SU-DHL-6 (cell line): ENCODE results near the gene MAP1B.

ENCODE experiments used
- CTCF ChIP-seq: fragments of 200-600 bp; sonication (generic); IDR thresholded peaks from one replicate; pipeline ENCODE4 v1.5.1; 2017; ENCODE audit warnings: antibody characterized with exemption, mild to moderate bottlenecking, low read length, moderate library complexity; ENCODE audit not compliant: insufficient read depth, poor library complexity, severe bottlenecking
- EZH2phosphoT487 ChIP-seq: fragments of 200-600 bp; sonication (generic), shearing (Covaris generic); conservative IDR thresholded peaks from 2 replicates; pipeline ENCODE4 v1.6.1; 2018; ENCODE audit warnings: mild to moderate bottlenecking, antibody characterized with exemption, low read length, moderate library complexity, mixed read lengths

DNA sequence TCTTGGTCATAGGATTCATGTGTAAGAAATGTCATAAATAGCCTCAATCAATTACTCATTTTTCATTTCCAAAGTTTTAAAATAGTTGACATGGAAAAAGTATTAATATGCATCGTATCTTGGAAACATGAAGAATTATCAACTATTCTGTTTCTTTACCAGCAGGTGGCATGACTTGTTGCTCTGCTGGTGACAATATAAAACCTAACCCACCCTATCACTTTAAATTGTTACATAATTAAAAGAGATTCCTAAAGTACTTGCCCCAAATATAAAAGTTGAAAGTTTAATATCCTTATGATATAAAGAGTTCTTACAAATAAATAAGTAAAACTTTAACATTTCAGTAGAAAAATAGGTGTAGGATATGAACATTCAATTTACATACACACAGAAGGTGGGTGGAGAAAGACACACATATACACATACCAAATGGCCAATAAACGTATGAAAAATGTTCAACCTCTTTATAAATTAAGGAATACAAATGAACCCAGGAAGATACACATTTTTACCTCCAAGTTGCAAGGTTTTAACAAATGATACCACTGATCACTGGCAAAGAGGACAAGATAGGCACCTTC, 30.6 kb downstream of the MAP1B start:
- peak; percentile 54 for TF ChIP-seq CTCF
- no peak for TF ChIP-seq EZH2phosphoT487
